CD4-positive, alpha-beta T cell treated with Interleukin-21 for 1 hour (primary cell): Measurements from ENCODE around the gene EFCAB12.

ENCODE experiments used
- DNase-seq: peaks from one replicate; pipeline ENCODE4 v3.0.0-alpha.2; 2020

EFCAB12 gene

DNA sequence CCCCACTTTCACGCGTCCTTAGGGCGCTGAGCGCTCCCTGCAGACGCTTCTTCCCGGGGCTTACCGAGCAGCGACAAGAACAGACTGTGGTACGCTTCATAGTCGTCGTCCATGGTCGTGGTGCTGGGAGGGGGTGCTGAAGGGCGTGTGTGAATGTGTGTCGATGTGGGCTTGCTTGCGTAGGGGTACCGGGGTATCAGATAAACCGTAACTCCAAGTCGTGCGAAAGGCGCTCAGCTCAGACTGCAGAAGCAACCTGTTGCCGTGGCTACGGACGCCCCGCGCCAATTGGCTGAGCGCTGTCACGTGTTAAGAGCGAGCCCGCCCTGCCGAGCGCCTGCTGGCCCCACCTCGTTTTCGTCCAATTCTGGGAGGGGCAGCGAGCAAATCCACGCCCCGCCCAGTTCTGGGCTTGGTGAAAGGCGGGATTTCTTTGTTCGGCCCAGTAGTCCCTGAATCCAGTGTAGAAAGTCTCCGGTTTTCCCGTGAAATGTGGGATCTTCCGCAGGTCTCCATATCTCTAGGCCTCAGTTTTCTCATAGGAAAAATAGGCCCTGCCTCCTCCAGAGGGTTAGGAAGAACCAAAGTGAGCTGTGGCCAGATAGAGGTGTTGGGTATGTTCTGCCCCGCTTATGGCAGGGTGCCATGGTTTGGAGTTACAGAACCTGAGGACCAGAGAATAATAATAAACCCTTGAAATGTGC is at the start of gene EFCAB12:
Gene EFCAB12, minus strand, starts transcription at position 261 of the 704 bp plus-strand sequence. Its CDS starts 148 bp downstream, at position 113.
- peak; percentile 92 for DNase-seq

GRCh38 chr3:129476586-129476985 is 48.1 kb upstream of the EFCAB12 start:
- DNase-seq = no peak

DNA sequence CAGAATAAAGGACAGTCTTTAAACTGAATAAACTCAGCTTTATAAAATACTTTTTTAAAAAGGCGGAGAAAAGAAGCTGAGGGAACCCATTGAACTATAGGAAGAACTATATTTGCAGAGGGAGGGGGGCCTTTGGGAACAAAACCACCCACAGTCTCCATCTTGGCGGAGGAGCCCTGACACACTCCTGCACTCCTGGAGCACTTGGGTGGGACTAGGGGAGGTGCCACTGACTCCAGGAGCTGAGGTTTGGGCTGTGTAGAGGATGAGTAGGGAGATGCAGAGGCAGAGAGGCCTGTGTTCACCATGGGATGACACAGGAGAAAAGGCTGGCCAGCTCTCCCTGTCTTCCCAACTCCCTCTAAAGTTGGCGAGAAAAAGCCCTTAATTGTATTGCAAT is 47.4 kb upstream of the EFCAB12 start:
- no peak for DNase-seq

GRCh38 chr3:129474984-129475804 is 46.8 kb upstream of the EFCAB12 start:
- DNase-seq = no peak

DNA sequence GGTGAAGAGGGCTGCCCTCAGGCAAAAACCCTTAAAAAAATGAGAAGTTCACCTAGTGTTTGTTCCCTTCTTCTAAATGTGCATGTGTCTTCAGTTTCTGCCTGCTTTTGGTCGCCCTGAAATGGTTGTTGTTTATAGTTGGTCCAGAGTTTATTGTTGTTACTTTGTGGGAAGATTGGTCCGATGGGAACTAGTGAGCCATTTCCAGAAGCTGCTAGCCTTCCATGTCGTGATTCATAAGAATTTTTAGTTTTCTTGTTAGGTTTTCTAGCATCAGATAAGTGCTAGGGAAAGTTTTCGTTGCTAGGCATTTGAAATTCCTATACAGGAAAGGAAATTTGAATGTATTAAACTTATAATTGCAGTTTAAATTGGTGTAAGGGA is 45.3 kb upstream of the EFCAB12 start:
- no peak for DNase-seq

GRCh38 chr3:129473067-129473768 is 44.8 kb upstream of the EFCAB12 start:
- no peak for DNase-seq

GRCh38 chr3:129470861-129471260 is 42.4 kb upstream of the EFCAB12 start:
- no peak for DNase-seq

- DNase-seq = no peak
Observed at GRCh38 chr3:129469026-129469425, 40.6 kb upstream of the EFCAB12 start.

DNA sequence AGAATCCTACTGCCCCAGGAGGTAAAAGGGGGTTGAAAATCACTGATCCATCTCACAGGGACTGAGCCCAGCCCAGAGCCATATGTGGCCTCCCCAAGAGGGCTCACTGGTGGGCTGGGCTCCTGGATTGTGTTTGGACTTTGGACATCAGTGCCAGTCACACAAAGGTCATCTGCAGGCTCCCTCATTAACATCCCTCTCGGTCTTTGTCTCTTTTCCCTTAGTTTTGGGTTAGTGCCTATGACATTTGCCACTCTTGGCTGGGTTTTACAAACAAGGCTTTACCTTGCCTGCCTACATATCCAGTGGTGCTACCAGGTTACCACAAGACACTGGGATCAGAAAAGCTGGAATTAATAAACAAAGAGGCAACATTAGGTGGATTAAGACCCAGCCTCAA is 39.5 kb upstream of the EFCAB12 start:
- no peak for DNase-seq

DNA sequence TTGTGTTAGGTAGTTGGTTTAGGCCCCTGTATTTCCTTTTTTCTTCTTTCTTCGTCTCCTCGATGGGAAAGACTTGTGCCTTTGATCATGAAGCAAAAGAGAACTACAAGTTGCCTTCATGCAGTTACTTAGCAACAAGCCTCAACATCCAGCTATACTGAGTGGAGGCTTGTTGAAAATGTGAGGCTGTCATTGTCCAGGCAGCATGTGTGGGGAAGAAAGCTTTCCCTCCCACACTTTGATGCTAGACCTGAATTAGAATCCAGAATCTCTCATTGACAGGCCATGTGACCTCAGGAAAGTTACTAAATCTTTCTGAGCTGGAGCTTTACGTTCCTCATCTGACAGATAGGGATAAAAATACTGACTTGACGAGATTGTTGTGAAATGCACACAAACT is 35.3 kb upstream of the EFCAB12 start:
- no peak for DNase-seq

GRCh38 chr3:129463094-129463493 is 34.7 kb upstream of the EFCAB12 start:
- DNase-seq = no peak

GRCh38 chr3:129462361-129462968 is 34.0 kb upstream of the EFCAB12 start:
- no peak for DNase-seq

DNA sequence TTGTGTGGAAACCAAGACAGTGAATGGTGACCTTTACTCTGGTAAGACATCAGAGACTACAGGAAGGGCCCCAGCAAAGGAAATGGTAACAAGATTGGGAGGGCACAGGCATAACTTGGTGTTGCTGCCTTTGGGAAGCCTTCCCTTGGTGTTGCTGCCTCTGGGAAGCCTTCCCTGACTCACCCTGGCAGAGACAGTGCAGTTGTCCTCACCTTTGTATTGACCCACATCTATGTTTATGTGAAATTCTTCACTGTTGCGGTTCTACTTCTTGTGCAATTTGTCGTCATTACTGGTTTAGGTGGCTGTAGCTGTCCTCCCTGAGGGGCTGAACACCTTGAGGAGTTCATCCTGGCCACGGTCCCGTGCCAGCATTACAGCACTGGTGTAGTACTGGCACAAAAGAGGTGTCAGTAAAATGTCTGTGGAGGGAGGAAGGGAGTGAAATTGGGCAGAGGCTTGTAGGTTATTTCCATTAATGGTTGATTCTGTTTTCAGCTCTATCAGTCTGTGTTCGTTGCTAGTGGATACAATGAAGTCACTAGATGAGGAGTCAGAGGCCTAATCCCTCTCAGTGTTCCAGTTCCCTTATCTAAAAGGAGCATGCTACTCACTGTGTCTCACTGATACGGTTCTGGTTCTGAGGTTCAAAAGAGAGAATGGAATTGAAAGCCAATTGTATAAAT is 33.2 kb upstream of the EFCAB12 start:
- DNase-seq = no peak

DNA sequence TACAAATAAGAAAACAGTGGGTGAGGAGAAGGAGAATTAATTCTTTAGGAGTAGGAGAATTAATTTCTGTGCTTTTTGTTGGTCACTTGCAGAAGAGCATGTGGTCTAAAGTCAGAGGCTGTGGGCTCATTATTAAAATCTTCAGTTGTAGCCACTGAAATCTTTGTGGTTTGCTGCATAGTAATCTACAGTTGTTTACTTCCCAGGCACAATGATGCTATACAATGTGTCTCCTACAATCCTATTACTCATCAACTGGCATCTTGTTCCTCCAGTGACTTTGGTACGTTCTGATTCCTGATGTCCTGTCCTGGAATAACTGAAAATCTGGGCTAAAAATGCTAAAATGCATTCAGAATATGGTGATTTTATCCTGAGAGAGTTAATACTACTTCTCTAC is 32.6 kb upstream of the EFCAB12 start:
- no peak for DNase-seq

DNA sequence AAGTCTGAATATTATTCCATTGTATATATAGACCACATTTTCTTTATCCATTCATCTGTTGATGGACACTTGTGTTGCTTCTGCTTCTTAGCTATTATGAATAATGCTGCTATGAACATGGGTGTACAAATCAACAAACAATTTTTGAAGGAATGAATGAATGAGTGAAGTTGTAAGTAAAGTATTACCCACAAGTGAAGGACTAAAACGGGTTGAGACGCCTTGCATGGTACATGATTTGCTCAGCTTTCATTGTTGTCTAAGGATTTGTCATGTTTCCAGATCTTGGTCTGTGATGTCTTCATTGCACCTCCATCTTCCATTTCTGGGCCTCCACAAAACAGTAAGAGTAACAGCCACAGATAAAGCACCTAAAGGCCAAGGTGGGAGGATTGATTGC is 32.1 kb upstream of the EFCAB12 start:
- no peak for DNase-seq

DNA sequence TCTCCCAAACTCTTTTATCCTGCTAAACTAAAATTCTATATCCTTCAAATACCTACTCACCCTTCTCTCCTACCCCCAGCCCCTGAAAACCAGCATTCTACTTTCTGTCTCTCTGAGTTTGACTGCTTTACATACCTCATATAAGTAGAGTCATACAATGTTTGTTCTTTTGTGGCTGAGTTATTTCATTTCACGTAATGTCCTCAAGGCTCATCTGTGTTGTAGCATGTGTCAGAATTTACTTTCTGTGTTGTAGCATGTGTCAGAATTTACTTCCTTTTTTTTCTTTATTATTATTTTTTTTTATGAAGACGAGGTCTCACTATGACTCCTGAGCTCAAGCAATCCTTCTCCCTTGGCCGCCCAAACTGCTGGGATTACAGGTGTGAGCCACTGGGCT is 31.7 kb upstream of the EFCAB12 start:
- DNase-seq = no peak

- DNase-seq = no peak
Observed at GRCh38 chr3:129453732-129454131, 25.3 kb upstream of the EFCAB12 start.

GRCh38 chr3:129449279-129450115 is 21.1 kb upstream of the EFCAB12 start:
- no peak for DNase-seq

DNA sequence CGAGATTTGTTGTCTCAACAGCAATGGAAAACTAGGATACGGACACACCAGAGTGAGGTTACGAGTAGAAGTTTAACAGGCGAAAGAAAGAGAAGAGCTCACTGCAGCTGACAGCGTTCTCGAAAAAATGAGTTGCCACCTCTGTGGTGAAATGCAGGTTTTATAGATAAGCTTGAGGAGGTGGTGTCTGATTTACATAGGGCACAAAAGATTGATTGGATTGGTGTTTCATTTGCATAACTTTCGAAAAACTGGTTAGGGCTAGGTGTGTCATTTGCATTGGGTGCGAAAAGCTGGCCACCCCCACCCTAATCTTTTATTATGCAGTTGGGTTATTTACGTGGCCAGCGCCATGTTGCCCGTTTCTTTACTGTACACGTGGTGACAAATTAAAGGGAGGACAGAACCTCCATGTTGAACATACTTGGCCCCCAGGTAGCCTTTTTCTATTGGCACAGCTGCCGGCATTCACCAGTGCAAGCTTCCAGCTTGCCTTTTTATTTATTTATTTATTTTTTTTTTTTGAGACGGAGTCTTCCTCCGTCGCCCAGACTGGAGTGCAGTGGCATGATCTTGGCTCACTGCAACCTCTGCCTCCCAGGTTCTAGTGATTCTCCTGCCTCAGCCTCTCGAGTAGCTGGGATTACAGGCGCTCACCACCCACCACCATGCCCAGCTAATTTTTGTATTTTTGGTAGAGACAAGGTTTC is 19.9 kb upstream of the EFCAB12 start:
- DNase-seq = no peak

- no peak for DNase-seq
Observed at GRCh38 chr3:129446926-129447325, 18.5 kb upstream of the EFCAB12 start.

GRCh38 chr3:129445471-129445870 is 17.0 kb upstream of the EFCAB12 start:
- DNase-seq = no peak
